ENCODE measurements around the gene DSP.

DNA sequence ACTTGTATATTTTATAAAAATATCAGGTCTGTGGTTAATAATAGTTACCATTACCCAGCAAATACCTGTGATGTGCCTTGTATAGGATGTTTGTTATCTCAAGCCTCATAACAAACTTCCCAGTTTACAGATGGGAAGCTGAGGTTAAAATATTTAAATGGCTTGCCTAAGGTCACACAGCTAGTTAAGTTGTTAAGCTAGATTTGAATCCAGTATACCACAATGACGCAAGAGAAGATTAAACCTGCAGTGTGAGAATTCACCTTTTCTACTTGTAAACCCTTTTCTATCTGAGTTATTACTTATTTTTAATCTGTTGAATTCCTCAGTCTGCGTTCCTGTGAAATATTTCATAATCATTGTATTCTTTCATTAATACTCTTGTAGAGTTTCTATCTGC lies 4.9 kb downstream of the DSP start:
- TF ChIP-seq, protein P1, sequence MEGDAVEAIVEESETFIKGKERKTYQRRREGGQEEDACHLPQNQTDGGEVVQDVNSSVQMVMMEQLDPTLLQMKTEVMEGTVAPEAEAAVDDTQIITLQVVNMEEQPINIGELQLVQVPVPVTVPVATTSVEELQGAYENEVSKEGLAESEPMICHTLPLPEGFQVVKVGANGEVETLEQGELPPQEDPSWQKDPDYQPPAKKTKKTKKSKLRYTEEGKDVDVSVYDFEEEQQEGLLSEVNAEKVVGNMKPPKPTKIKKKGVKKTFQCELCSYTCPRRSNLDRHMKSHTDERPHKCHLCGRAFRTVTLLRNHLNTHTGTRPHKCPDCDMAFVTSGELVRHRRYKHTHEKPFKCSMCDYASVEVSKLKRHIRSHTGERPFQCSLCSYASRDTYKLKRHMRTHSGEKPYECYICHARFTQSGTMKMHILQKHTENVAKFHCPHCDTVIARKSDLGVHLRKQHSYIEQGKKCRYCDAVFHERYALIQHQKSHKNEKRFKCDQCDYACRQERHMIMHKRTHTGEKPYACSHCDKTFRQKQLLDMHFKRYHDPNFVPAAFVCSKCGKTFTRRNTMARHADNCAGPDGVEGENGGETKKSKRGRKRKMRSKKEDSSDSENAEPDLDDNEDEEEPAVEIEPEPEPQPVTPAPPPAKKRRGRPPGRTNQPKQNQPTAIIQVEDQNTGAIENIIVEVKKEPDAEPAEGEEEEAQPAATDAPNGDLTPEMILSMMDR (IDR thresholded peaks at IDR 0.05), result no peak
- TF ChIP-seq POLR2AphosphoS5 (IDR thresholded peaks at IDR 0.05; ENCODE audit: low read depth, low read length), result no peak

All from Panc1 (cell line).